Measurements from ENCODE around the gene RALBP1. TPM values are rescaled to one million over a fixed set of nuclear protein-coding genes. Genes with fewer than 3 reads are reported as not detected.
A peak's percentile ranks its signal among the peaks of the same experiment; 100 is the strongest.

The RALBP1 gene
- total and polyA plus RNA-seq, 4 donors: 31.3 to 55.3 (median 53.8) TPM

- H3K36me3 ChIP-seq (ENCODE audit: control insufficient read depth in 1 of 2, insufficient read depth in 2 of 2, low read length in 1 of 2): peaks cover 4 to 10% of the 10 kb centered on the region in 2 donors
- intact Hi-C loops (cut with DNase I): no loop called here
- DNase-seq (no peak), ATAC-seq (ENCODE audit: low FRiP score) (no peak)
- H3K4me1 ChIP-seq (ENCODE audit: control insufficient read depth in 1 of 2, insufficient read depth in 2 of 2, low read length in 2 of 2): peaks cover 0 to 7% of the 10 kb centered on the region in 2 donors
- WGBS, 2 donors: 73 to 82% methylated on average over 4 of the region's 4 CpGs
- H3K4me3 ChIP-seq (ENCODE audit: low read length in 2 of 2): no peak overlapping the region
- no peaks in the 10 kb centered on the region for H3K9me3 ChIP-seq (ENCODE audit: control insufficient read depth, low read length)
- H3K27ac ChIP-seq (ENCODE audit: low read depth in 1 of 2, low read length in 2 of 2): no peak overlapping the region
- no peaks in the 10 kb centered on the region for H3K27me3 ChIP-seq (ENCODE audit: control insufficient read depth in 1 of 2, insufficient read depth in 2 of 2, low read length in 1 of 2)
These were observed 83.2 kb downstream of the RALBP1 start for GRCh38 chr18:9558387-9559064.

- Histone ChIP-seq H3K9me3 (ENCODE audit: control insufficient read depth, low read length) (no peaks in the 10 kb centered on the region), H3K4me1 (ENCODE audit: control insufficient read depth in 1 of 2, insufficient read depth in 2 of 2, low read length in 2 of 2) (peaks cover 0 to 7% of the 10 kb centered on the region in 2 donors), H3K27me3 (ENCODE audit: control insufficient read depth in 1 of 2, insufficient read depth in 2 of 2, low read length in 1 of 2) (no peaks in the 10 kb centered on the region), H3K4me3 (ENCODE audit: low read length in 2 of 2) (no peak overlapping the region), H3K36me3 (ENCODE audit: control insufficient read depth in 1 of 2, insufficient read depth in 2 of 2, low read length in 1 of 2) (peaks cover 4 to 10% of the 10 kb centered on the region in 2 donors), H3K27ac (ENCODE audit: low read depth in 1 of 2, low read length in 2 of 2) (no peak overlapping the region)
- ATAC-seq (ENCODE audit: low FRiP score) (no peak), DNase-seq (no peak)
- WGBS, 2 donors: 83 to 85% methylated on average over 6 of the region's 6 CpGs
- intact Hi-C loops (cut with DNase I): no loop called here
These were observed 83.9 kb downstream of the RALBP1 start for GRCh38 chr18:9559253-9559652.

DNA sequence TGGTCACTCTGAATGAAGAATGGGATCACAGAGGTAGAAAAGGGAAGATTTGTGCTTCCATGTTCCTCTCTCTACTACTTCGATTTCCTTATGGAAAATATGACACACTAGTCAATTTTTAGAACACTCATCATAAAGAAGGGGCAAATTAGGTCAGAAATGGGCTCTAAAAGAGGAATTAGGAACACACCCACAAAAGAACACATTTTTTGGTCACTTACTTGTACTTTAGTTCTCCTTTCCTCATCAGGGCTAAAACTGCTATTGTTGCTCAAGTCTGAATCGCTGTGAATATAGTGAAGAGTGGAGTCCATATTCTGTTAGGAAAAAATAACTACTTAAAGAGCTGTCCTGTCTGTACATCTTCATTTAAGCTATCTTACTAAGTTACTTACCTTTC, 86.4 kb downstream of the RALBP1 start:
- Histone ChIP-seq H3K27me3 (ENCODE audit: control insufficient read depth in 1 of 2, insufficient read depth in 2 of 2, low read length in 1 of 2) (no peaks in the 10 kb centered on the region), H3K9me3 (ENCODE audit: control insufficient read depth, low read length) (no peaks in the 10 kb centered on the region), H3K4me1 (ENCODE audit: control insufficient read depth in 1 of 2, insufficient read depth in 2 of 2, low read length in 2 of 2) (peaks cover 3 to 13% of the 10 kb centered on the region in 2 donors), H3K27ac (ENCODE audit: low read depth in 1 of 2, low read length in 2 of 2) (no peak overlapping the region), H3K4me3 (ENCODE audit: low read length in 2 of 2) (no peak overlapping the region), H3K36me3 (ENCODE audit: control insufficient read depth in 1 of 2, insufficient read depth in 2 of 2, low read length in 1 of 2) (peaks cover 4 to 10% of the 10 kb centered on the region in 2 donors)
- DNase-seq (no peak), ATAC-seq (ENCODE audit: low FRiP score) (no peak)
- WGBS, 2 donors: 48 to 63% methylated on average over 2 of the region's 2 CpGs
- intact Hi-C loops (cut with DNase I): no loop called here

GRCh38 chr18:9562584-9562983, 87.3 kb downstream of the RALBP1 start:
- DNase-seq (no peak), ATAC-seq (ENCODE audit: low FRiP score) (no peak)
- no peak overlapping the region for H3K27ac ChIP-seq (ENCODE audit: low read depth in 1 of 2, low read length in 2 of 2)
- H3K4me3 ChIP-seq (ENCODE audit: low read length in 2 of 2): no peak overlapping the region
- H3K27me3 ChIP-seq (ENCODE audit: control insufficient read depth in 1 of 2, insufficient read depth in 2 of 2, low read length in 1 of 2): no peaks in the 10 kb centered on the region
- peaks cover 3 to 13% of the 10 kb centered on the region in 2 donors for H3K4me1 ChIP-seq (ENCODE audit: control insufficient read depth in 1 of 2, insufficient read depth in 2 of 2, low read length in 2 of 2)
- WGBS, 2 donors: 67 to 78% methylated on average over 4 of the region's 4 CpGs
- peaks cover 4 to 10% of the 10 kb centered on the region in 2 donors for H3K36me3 ChIP-seq (ENCODE audit: control insufficient read depth in 1 of 2, insufficient read depth in 2 of 2, low read length in 1 of 2)
- intact Hi-C loops (cut with DNase I): no loop called here
- no peaks in the 10 kb centered on the region for H3K9me3 ChIP-seq (ENCODE audit: control insufficient read depth, low read length)

DNA sequence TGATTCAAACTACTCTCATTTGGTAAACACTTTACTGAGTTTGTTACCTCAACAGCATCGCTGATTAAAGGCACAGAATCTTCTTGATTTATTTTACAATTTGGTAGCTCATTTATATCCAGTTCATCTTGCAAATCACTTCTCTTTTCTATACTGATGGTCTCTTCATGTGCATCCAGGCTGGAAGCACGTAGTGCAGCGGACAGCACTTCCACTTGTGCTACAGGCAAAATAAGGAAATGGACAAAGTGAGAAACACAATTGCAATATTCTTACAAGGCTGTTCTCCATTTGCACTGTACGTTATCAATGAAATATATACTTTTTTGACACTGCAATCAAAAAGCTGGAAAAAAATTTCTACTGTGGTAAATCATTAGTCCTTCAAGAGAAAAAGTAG, 88.0 kb downstream of the RALBP1 start:
- ATAC-seq (ENCODE audit: low FRiP score) (no peak), DNase-seq (peak in 1 of 2 donors; percentile 69)
- peaks cover 1 to 7% of the 10 kb centered on the region in 2 donors for H3K36me3 ChIP-seq (ENCODE audit: control insufficient read depth in 1 of 2, insufficient read depth in 2 of 2, low read length in 1 of 2)
- intact Hi-C loops (cut with DNase I): no loop called here
- no peak overlapping the region for H3K27ac ChIP-seq (ENCODE audit: low read depth in 1 of 2, low read length in 2 of 2)
- 86 to 90% methylated on average over 4 of the region's 4 CpGs for WGBS, 2 donors
- H3K9me3 ChIP-seq (ENCODE audit: control insufficient read depth, low read length): no peaks in the 10 kb centered on the region
- peaks cover 3 to 13% of the 10 kb centered on the region in 2 donors for H3K4me1 ChIP-seq (ENCODE audit: control insufficient read depth in 1 of 2, insufficient read depth in 2 of 2, low read length in 2 of 2)
- no peak overlapping the region for H3K4me3 ChIP-seq (ENCODE audit: low read length in 2 of 2)
- no peaks in the 10 kb centered on the region for H3K27me3 ChIP-seq (ENCODE audit: control insufficient read depth in 1 of 2, insufficient read depth in 2 of 2, low read length in 1 of 2)

GRCh38 chr18:9565407-9565806, 90.1 kb downstream of the RALBP1 start:
- ATAC-seq (ENCODE audit: low FRiP score) (no peak), DNase-seq (no peak)
- H3K4me3 ChIP-seq (ENCODE audit: low read length in 2 of 2): no peak overlapping the region
- no peaks in the 10 kb centered on the region for H3K9me3 ChIP-seq (ENCODE audit: control insufficient read depth, low read length)
- WGBS, 2 donors: 9 to 11% methylated on average over 2 of the region's 2 CpGs
- intact Hi-C loops (cut with DNase I): no loop called here
- no peak overlapping the region for H3K27ac ChIP-seq (ENCODE audit: low read depth in 1 of 2, low read length in 2 of 2)
- peaks cover 3 to 13% of the 10 kb centered on the region in 2 donors for H3K4me1 ChIP-seq (ENCODE audit: control insufficient read depth in 1 of 2, insufficient read depth in 2 of 2, low read length in 2 of 2)
- no peaks in the 10 kb centered on the region for H3K27me3 ChIP-seq (ENCODE audit: control insufficient read depth in 1 of 2, insufficient read depth in 2 of 2, low read length in 1 of 2)
- H3K36me3 ChIP-seq (ENCODE audit: control insufficient read depth in 1 of 2, insufficient read depth in 2 of 2, low read length in 1 of 2): peaks cover 4% of the 10 kb centered on the region in 2 donors

DNA sequence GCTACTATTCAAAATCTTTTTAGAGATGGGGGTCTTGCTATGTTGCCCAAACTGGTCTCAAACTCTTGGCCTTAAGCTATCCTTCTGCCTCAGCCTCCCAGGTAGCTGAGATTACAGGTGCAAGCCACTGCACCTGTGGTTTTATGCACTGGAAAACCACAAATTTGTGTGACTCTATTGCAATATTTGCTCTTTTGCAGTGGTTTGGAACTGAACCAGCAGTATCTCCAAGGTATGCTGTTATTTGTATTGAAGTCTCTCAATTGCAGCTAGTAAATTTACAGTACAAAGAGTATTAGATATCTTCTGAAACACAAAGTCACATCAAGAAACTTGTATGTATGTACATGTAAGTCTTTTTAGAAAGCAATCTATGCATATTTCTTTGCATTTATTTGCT, 92.9 kb downstream of the RALBP1 start:
- H3K27me3 ChIP-seq (ENCODE audit: control insufficient read depth in 1 of 2, insufficient read depth in 2 of 2, low read length in 1 of 2): no peaks in the 10 kb centered on the region
- H3K4me1 ChIP-seq (ENCODE audit: control insufficient read depth in 1 of 2, insufficient read depth in 2 of 2, low read length in 2 of 2): peaks cover 3 to 6% of the 10 kb centered on the region in 2 donors
- DNase-seq: no peak
- H3K27ac ChIP-seq (ENCODE audit: low read depth in 1 of 2, low read length in 2 of 2): no peak overlapping the region
- H3K36me3 ChIP-seq (ENCODE audit: control insufficient read depth in 1 of 2, insufficient read depth in 2 of 2, low read length in 1 of 2): peaks cover 0 to 4% of the 10 kb centered on the region in 2 donors
- no peak for ATAC-seq (ENCODE audit: low FRiP score)
- intact Hi-C loops (cut with DNase I): no loop called here
- H3K9me3 ChIP-seq (ENCODE audit: control insufficient read depth, low read length): no peaks in the 10 kb centered on the region
- no peak overlapping the region for H3K4me3 ChIP-seq (ENCODE audit: low read length in 2 of 2)

DNA sequence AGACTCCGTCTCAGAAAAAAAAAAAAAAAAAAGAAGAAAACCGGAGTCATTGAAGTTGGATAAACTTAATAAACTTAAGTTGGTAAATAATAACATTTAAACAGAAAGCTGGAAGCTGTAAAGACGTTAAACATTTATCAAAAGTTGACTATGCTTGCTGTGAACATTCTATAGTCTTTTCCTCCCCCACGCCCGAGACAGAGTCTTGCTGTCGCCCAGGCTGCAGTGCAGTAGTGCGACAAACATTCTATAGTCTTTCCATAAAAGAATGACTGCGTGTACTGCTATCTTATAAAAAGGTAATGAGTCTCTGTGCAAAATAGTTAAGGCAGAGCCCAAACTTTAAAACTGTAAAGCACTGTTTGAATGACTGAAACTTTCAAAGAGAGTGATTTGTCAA, 93.9 kb downstream of the RALBP1 start:
- 85 to 88% methylated on average over 8 of the region's 8 CpGs for WGBS, 2 donors
- no peak for DNase-seq
- H3K27ac ChIP-seq (ENCODE audit: low read depth in 1 of 2, low read length in 2 of 2): no peak overlapping the region
- intact Hi-C loops (cut with DNase I): no loop called here
- H3K9me3 ChIP-seq (ENCODE audit: control insufficient read depth, low read length): no peaks in the 10 kb centered on the region
- ATAC-seq (ENCODE audit: low FRiP score): no peak
- H3K36me3 ChIP-seq (ENCODE audit: control insufficient read depth in 1 of 2, insufficient read depth in 2 of 2, low read length in 1 of 2): peaks cover 0 to 4% of the 10 kb centered on the region in 2 donors
- no peaks in the 10 kb centered on the region for H3K27me3 ChIP-seq (ENCODE audit: control insufficient read depth in 1 of 2, insufficient read depth in 2 of 2, low read length in 1 of 2)
- peaks cover 3 to 6% of the 10 kb centered on the region in 2 donors for H3K4me1 ChIP-seq (ENCODE audit: control insufficient read depth in 1 of 2, insufficient read depth in 2 of 2, low read length in 2 of 2)
- no peak overlapping the region for H3K4me3 ChIP-seq (ENCODE audit: low read length in 2 of 2)

GRCh38 chr18:9570255-9570654, 94.9 kb downstream of the RALBP1 start:
- H3K27ac ChIP-seq (ENCODE audit: low read depth in 1 of 2, low read length in 2 of 2): no peak overlapping the region
- intact Hi-C loops (cut with DNase I): loop anchor here (10.0 kb wide), 4 partner anchors 105 to 365 kb away; no protein-coding TSS in a partner anchor
- peaks cover 0 to 7% of the 10 kb centered on the region in 2 donors for H3K36me3 ChIP-seq (ENCODE audit: control insufficient read depth in 1 of 2, insufficient read depth in 2 of 2, low read length in 1 of 2)
- 70 to 71% methylated on average over 3 of the region's 3 CpGs for WGBS, 2 donors
- H3K9me3 ChIP-seq (ENCODE audit: control insufficient read depth, low read length): no peaks in the 10 kb centered on the region
- H3K4me1 ChIP-seq (ENCODE audit: control insufficient read depth in 1 of 2, insufficient read depth in 2 of 2, low read length in 2 of 2): peaks cover 0 to 3% of the 10 kb centered on the region in 2 donors
- H3K27me3 ChIP-seq (ENCODE audit: control insufficient read depth in 1 of 2, insufficient read depth in 2 of 2, low read length in 1 of 2): no peaks in the 10 kb centered on the region
- H3K4me3 ChIP-seq (ENCODE audit: low read length in 2 of 2): no peak overlapping the region
- no peak for ATAC-seq (ENCODE audit: low FRiP score)
- no peak for DNase-seq

Measured in aorta (tissue), 5 donors.